CD4-positive, alpha-beta T cell treated with Interleukin-15 for 4 hours (primary cell): Measurements from ENCODE around the gene MILR1.
"Not testable (repeated sequence)": the region's sequence is repeated elsewhere in the genome, so short reads cannot be mapped to it uniquely, and the experiment has no call there.

Source experiments
- DNase-seq: peaks from one replicate; pipeline ENCODE4 v3.0.0-alpha.2; 2020; ENCODE audit warnings: low spot score

MILR1 gene

GRCh38 chr17:64428406-64428805, 20.5 kb upstream of the MILR1 start:
- no peak for DNase-seq

- not testable (repeated sequence) for DNase-seq
These were observed 18.9 kb upstream of the MILR1 start for GRCh38 chr17:64430036-64430435.

GRCh38 chr17:64431534-64431933, 17.4 kb upstream of the MILR1 start:
- DNase-seq: no peak

- no peak for DNase-seq
These were observed 10.9 kb upstream of the MILR1 start for GRCh38 chr17:64437944-64438525.

GRCh38 chr17:64439521-64439920, 9.4 kb upstream of the MILR1 start:
- DNase-seq: not testable (repeated sequence)

- DNase-seq: no peak
These were observed 9.0 kb upstream of the MILR1 start for GRCh38 chr17:64439956-64440355.

- peak; percentile 28 for DNase-seq
These were observed 7.0 kb upstream of the MILR1 start for GRCh38 chr17:64441772-64442540.

- DNase-seq: no peak
These were observed 6.4 kb upstream of the MILR1 start for GRCh38 chr17:64442541-64442971.

GRCh38 chr17:64443086-64443760, 5.7 kb upstream of the MILR1 start:
- no peak for DNase-seq

- no peak for DNase-seq
These were observed 1.4 kb upstream of the MILR1 start for GRCh38 chr17:64447526-64447925.

GRCh38 chr17:64449545-64449944, 630 bp downstream of the MILR1 start:
- no peak for DNase-seq

GRCh38 chr17:64455993-64456885, 7.3 kb downstream of the MILR1 start:
- DNase-seq: peak; percentile 16

- DNase-seq: no peak
These were observed 8.2 kb downstream of the MILR1 start for GRCh38 chr17:64457156-64457555.

GRCh38 chr17:64458756-64459155, 9.8 kb downstream of the MILR1 start:
- DNase-seq: no peak

GRCh38 chr17:64459284-64459747, 10.4 kb downstream of the MILR1 start:
- DNase-seq: no peak

- DNase-seq: not testable (repeated sequence)
These were observed 10.9 kb downstream of the MILR1 start for GRCh38 chr17:64459818-64460217.

- no peak for DNase-seq
These were observed 12.0 kb downstream of the MILR1 start for GRCh38 chr17:64460955-64461354.

GRCh38 chr17:64461788-64462187, 12.9 kb downstream of the MILR1 start:
- no peak for DNase-seq

GRCh38 chr17:64466019-64466735, 17.3 kb downstream of the MILR1 start:
- DNase-seq: no peak

- DNase-seq: not testable (repeated sequence)
These were observed 17.9 kb downstream of the MILR1 start for GRCh38 chr17:64466834-64467233.

- DNase-seq: no peak
These were observed 21.7 kb downstream of the MILR1 start for GRCh38 chr17:64470625-64471024.
